OCI-LY3 (cell line): Measurements from ENCODE around the gene PKD1.
"Not testable (repeated sequence)": the region's sequence is repeated elsewhere in the genome, so short reads cannot be mapped to it uniquely, and the experiment has no call there.

Experiments
- H2AFZ ChIP-seq: fragments of 200-600, 300-600 bp; shearing (Covaris generic); 2 replicates; pipeline ENCODE4 v1.6.0; 2014; ENCODE audit warnings: antibody characterized with exemption, low read depth, low read length
- H3K27ac ChIP-seq: fragments of 200-600, 300-600 bp; sonication (generic); 2 replicates; pipeline ENCODE4 v1.5.1; 2014; ENCODE audit warnings: mild to moderate bottlenecking, low read length, moderate library complexity, mixed read lengths
- H3K27me3 ChIP-seq: fragments of 200-600, 300-600 bp; sonication (generic); 2 replicates; pipeline ENCODE4 v1.6.1; 2014; ENCODE audit warnings: low read depth, low read length, mixed read lengths
- H3K36me3 ChIP-seq: fragments of 200-600, 300-600 bp; sonication (generic); replicated peaks from 2 replicates; pipeline ENCODE3; 2014; ENCODE audit warnings: low read depth, low read length, mixed read lengths
- H3K4me1 ChIP-seq: fragments of 300-600, 200-600 bp; sonication (generic); 2 replicates; pipeline ENCODE4 v1.6.1; 2014; ENCODE audit warnings: low read length, mixed read lengths
- H3K4me2 ChIP-seq: fragments of 200-600, 300-600 bp; sonication (generic); 2 replicates; pipeline ENCODE4 v1.6.1; 2014; ENCODE audit warnings: low read length, mixed read lengths
- H3K4me3 ChIP-seq: fragments of 300-600, 200-600 bp; sonication (generic); 2 replicates; pipeline ENCODE4 v1.5.1; 2014; ENCODE audit warnings: antibody characterized with exemption, mild to moderate bottlenecking, low read length, moderate library complexity
- H3K79me2 ChIP-seq: fragments of 300-600, 200-600 bp; shearing (Covaris generic); 2 replicates; pipeline ENCODE4 v1.6.1; 2014; ENCODE audit warnings: mild to moderate bottlenecking, low read length, mixed read lengths
- H3K9ac ChIP-seq: fragments of 300-600, 200-600 bp; shearing (Covaris generic); 2 replicates; pipeline ENCODE4 v1.6.0; 2014; ENCODE audit warnings: mild to moderate bottlenecking, low read length, moderate library complexity
- H3K9me3 ChIP-seq: fragments of 200-600, 300-600 bp; shearing (Covaris generic); 2 replicates; pipeline ENCODE4 v1.6.1; 2014; ENCODE audit warnings: low read length, mixed read lengths; ENCODE audit not compliant: insufficient read depth
- H4K20me1 ChIP-seq: fragments of 200-600, 300-600 bp; sonication (generic); 2 replicates; pipeline ENCODE4 v1.6.1; 2016; ENCODE audit warnings: low read length, mixed read lengths; ENCODE audit not compliant: insufficient read depth
- EZH2phosphoT487 ChIP-seq: fragments of 200-600 bp; shearing (Covaris generic); IDR thresholded peaks from 2 replicates; pipeline ENCODE4 v1.6.1; 2018; ENCODE audit warnings: antibody characterized with exemption, mixed run types, low read depth
- TF ChIP-seq, protein P1 (sequence below): fragments of 200-600, 300-600 bp; sonication (generic); IDR thresholded peaks from 2 replicates; pipeline ENCODE4 v1.5.1; 2014; ENCODE audit warnings: antibody characterized with exemption, low read length, low read depth

PKD1 gene

DNA sequence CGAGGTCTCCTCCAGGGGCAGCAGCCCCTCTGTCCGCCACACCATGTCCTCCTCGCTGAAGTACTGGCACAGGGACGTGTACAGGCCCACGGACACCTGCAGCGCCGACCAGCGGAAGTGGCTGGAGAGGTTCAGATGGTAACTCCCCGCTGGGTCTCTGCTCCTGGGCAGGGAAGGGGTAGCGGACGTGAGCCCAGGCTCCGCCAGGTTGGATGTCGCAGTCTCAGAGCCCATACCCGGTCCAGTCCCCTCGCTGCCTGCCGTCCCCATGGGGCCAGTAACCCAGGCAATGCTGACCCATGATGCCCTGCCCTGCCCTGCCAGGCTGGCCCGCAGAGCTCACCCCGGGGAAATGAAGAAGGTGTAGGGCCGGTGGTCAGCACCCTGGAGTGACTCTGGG is 33.2 kb downstream of the PKD1 start:
- Histone ChIP-seq H3K9me3 (no peaks in the 10 kb centered on the region), H4K20me1 (no peaks in the 10 kb centered on the region), H3K79me2 (no peaks in the 10 kb centered on the region), H3K4me3 (no peak overlapping the region), H3K9ac (no peak overlapping the region), H3K27me3 (no peaks in the 10 kb centered on the region), H3K4me1 (no peaks in the 10 kb centered on the region), H3K4me2 (no peak overlapping the region), H3K27ac (no peak overlapping the region), H2AFZ (no peak overlapping the region), H3K36me3 (no peaks in the 10 kb centered on the region)
- TF ChIP-seq, protein P1, sequence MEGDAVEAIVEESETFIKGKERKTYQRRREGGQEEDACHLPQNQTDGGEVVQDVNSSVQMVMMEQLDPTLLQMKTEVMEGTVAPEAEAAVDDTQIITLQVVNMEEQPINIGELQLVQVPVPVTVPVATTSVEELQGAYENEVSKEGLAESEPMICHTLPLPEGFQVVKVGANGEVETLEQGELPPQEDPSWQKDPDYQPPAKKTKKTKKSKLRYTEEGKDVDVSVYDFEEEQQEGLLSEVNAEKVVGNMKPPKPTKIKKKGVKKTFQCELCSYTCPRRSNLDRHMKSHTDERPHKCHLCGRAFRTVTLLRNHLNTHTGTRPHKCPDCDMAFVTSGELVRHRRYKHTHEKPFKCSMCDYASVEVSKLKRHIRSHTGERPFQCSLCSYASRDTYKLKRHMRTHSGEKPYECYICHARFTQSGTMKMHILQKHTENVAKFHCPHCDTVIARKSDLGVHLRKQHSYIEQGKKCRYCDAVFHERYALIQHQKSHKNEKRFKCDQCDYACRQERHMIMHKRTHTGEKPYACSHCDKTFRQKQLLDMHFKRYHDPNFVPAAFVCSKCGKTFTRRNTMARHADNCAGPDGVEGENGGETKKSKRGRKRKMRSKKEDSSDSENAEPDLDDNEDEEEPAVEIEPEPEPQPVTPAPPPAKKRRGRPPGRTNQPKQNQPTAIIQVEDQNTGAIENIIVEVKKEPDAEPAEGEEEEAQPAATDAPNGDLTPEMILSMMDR, result no peak
- no peak for TF ChIP-seq EZH2phosphoT487

DNA sequence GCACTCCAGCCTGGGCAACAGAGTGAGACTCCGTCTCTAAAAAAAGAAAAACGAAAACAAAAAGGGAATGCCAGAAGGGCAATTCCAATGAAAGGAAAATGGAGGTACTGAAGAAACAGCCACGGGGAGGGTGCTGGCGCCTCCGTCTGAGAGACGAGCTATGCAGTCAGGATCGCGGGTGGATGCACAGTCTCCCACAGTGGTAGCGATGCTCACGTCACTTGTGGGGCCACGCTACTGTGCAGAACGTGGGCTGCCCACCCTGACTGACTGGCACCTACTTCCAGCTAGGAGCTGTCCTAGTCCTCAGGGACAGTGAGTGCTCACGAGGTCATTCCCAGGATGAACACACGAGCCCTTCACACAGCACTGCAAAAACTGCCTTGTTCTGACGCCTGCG is 34.1 kb downstream of the PKD1 start:
- H2AFZ ChIP-seq, H3K79me2 ChIP-seq, H3K4me1 ChIP-seq, H3K27me3 ChIP-seq, H3K4me3 ChIP-seq, H4K20me1 ChIP-seq, H3K36me3 ChIP-seq, H3K9ac ChIP-seq, H3K9me3 ChIP-seq, H3K4me2 ChIP-seq, H3K27ac ChIP-seq: not testable (repeated sequence)

DNA sequence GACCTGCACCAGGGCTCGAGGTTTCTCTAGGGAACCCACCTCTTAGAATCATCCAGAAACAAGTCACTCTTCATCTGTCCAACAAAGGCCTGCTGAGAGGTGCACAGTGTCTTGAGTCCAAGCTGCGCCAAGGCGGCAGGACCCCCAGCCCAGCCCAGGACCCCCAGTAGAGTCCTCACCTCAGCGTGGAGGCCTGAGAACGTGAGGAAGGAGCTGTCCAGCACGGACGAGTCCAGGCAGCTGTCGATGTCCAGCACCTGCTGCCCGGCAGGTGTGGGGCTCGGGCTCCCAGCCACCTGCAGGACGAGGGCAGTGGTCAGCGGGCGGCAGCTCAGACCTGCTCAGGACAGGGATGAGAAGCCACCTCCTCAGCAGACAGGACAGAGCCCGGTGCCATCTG is 38.0 kb downstream of the PKD1 start:
- not testable (repeated sequence) for H3K4me3 ChIP-seq, H3K4me2 ChIP-seq, H3K36me3 ChIP-seq, H3K27ac ChIP-seq, H3K4me1 ChIP-seq, H3K27me3 ChIP-seq, H2AFZ ChIP-seq, H3K79me2 ChIP-seq, H4K20me1 ChIP-seq, H3K9me3 ChIP-seq, H3K9ac ChIP-seq

DNA sequence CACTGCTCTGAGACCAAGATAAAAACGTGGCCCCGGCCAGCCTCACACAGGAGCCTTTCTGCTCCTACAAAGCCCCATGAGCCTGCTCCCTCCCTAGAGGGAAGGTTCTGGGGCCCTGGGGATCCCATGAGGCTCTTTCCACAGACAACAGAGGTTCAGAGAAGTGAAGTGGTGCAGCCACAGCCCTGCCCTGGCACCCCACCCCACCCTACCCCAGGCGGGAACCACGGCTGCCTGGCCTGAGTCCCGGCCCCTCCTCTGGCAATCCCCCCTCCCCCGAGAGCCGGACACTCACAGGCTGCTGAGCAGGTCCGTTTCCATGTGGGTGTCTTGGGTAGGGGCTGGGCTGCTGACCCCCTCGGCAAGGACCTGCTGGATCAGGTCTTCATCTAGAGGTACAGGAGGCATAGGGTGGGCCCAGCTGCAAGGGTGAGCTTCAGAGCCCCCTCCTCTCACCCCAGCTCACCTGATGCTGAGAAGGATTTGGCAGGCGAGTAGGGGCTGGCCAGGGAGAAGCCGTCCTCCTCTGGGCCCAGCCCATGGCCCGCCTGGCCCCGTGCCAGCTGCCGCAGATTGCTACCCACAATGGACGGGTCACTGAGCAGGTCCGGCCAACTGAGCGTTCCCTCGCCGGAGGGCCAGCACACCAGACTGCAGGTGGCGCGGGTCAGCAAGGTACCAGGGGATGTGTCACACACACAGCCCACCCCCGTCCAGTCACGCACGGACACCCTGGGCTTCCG is 38.7 kb downstream of the PKD1 start:
- no peak for TF ChIP-seq EZH2phosphoT487
- TF ChIP-seq, protein P1, result no peak
- no peak overlapping the region for H3K9ac ChIP-seq
- H3K79me2 ChIP-seq, result no peaks in the 10 kb centered on the region
- no peaks in the 10 kb centered on the region for H3K4me1 ChIP-seq
- no peak overlapping the region for H3K4me3 ChIP-seq
- no peak overlapping the region for H2AFZ ChIP-seq
- no peaks in the 10 kb centered on the region for H3K36me3 ChIP-seq
- H3K4me2 ChIP-seq, result no peak overlapping the region
- H4K20me1 ChIP-seq, result no peaks in the 10 kb centered on the region
- H3K27ac ChIP-seq, result no peak overlapping the region
- H3K27me3 ChIP-seq, result no peaks in the 10 kb centered on the region
- H3K9me3 ChIP-seq, result no peaks in the 10 kb centered on the region

DNA sequence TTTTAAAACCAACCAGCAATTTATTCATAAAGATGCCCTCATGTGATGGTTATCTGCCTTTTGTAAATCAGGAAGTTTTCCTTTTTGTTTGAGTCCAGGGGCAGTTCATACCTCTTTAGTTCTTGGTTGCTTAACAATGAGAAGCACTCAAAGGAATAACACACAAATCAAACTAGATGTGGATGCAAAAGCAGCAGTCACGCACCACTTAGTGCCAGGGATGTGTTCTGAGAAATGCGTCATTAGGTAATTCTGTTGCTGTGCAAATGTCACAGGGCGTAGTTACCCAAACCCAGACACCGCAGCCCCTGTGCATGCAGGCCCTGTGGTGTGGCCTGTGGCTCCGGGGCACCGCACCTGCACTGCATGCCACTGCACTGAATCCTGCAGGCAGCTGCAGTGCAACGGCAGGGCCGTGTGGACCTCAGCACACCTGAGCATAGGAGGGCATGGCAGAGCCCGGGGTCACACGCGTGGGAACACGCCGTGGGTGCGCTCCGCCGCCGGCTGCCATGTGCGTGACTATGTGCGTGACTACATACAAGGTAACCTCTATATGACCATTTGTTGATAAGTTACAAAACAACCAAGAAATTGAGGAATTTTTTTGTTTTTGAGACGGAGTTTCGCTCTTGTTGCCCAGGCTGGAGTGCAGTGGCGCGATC is 39.6 kb downstream of the PKD1 start:
- no peak overlapping the region for H3K27ac ChIP-seq
- no peak overlapping the region for H3K9ac ChIP-seq
- TF ChIP-seq EZH2phosphoT487, result no peak
- TF ChIP-seq, protein P1, result no peak
- H3K4me1 ChIP-seq, result no peaks in the 10 kb centered on the region
- H3K4me3 ChIP-seq, result no peak overlapping the region
- H4K20me1 ChIP-seq, result no peaks in the 10 kb centered on the region
- H3K79me2 ChIP-seq, result no peaks in the 10 kb centered on the region
- no peaks in the 10 kb centered on the region for H3K9me3 ChIP-seq
- no peaks in the 10 kb centered on the region for H3K27me3 ChIP-seq
- no peak overlapping the region for H2AFZ ChIP-seq
- H3K36me3 ChIP-seq, result no peaks in the 10 kb centered on the region
- no peak overlapping the region for H3K4me2 ChIP-seq
